HCEC 1CT (cell line): ENCODE results near the gene TIMP2.

Experiments
- DNase-seq: peaks from one replicate; pipeline ENCODE4 v3.0.0-alpha.2; 2017

The TIMP2 gene

GRCh38 chr17:78831688-78832540, 93.3 kb downstream of the TIMP2 start:
- no peak for DNase-seq

- no peak for DNase-seq
Measured at GRCh38 chr17:78829477-78829876, 95.7 kb downstream of the TIMP2 start.

- DNase-seq: peak; percentile 67
Measured at GRCh38 chr17:78828470-78829185, 96.6 kb downstream of the TIMP2 start.

GRCh38 chr17:78826836-78827509, 98.2 kb downstream of the TIMP2 start:
- DNase-seq: no peak

GRCh38 chr17:78826421-78826820, 98.8 kb downstream of the TIMP2 start:
- no peak for DNase-seq

GRCh38 chr17:78825696-78826095, 99.5 kb downstream of the TIMP2 start:
- no peak for DNase-seq

- no peak for DNase-seq
Measured at GRCh38 chr17:78824240-78824639, 100.9 kb downstream of the TIMP2 start.

GRCh38 chr17:78823282-78824046, 101.7 kb downstream of the TIMP2 start:
- no peak for DNase-seq

- peak; percentile 95 for DNase-seq
Measured at GRCh38 chr17:78822552-78822951, 102.6 kb downstream of the TIMP2 start.

GRCh38 chr17:78821961-78822360, 103.2 kb downstream of the TIMP2 start:
- DNase-seq: no peak

- DNase-seq: no peak
Measured at GRCh38 chr17:78820841-78821240, 104.3 kb downstream of the TIMP2 start.

GRCh38 chr17:78819806-78820792, 105.1 kb downstream of the TIMP2 start:
- DNase-seq: no peak

- no peak for DNase-seq
Measured at GRCh38 chr17:78819402-78819801, 105.8 kb downstream of the TIMP2 start.

- DNase-seq: no peak
Measured at GRCh38 chr17:78818932-78819331, 106.3 kb downstream of the TIMP2 start.

GRCh38 chr17:78818152-78818846, 106.9 kb downstream of the TIMP2 start:
- DNase-seq: no peak

GRCh38 chr17:78817123-78817522, 108.1 kb downstream of the TIMP2 start:
- DNase-seq: no peak

- DNase-seq: no peak
Measured at GRCh38 chr17:78815696-78816095, 109.5 kb downstream of the TIMP2 start.

GRCh38 chr17:78812855-78813254, 112.3 kb downstream of the TIMP2 start:
- no peak for DNase-seq

- peak; percentile 12 for DNase-seq
Measured at GRCh38 chr17:78808163-78808562, 117.0 kb downstream of the TIMP2 start.

GRCh38 chr17:78806451-78806850, 118.7 kb downstream of the TIMP2 start:
- DNase-seq: no peak

- no peak for DNase-seq
Measured at GRCh38 chr17:78805301-78805700, 119.9 kb downstream of the TIMP2 start.
